Liver (tissue), 9 donors: ENCODE measurements around the gene USP5. TPM values are rescaled to one million over a fixed set of nuclear protein-coding genes. Genes with fewer than 3 reads are reported as not detected.

Experiments
- DNase-seq: peaks from one replicate; pipeline ENCODE4 v3.0.0-alpha.2; 2017; ENCODE audit warnings: low spot score
- H3K27ac ChIP-seq, 2 donors: one replicate each; pipeline ENCODE4 v1.7.0; 2013; ENCODE audit warnings: inconsistent platforms in 2 of 2, low read length in 2 of 2, control low read depth in 1 of 2, low read depth in 1 of 2, mild to moderate bottlenecking in 1 of 2
- H3K27me3 ChIP-seq, 4 donors: one replicate each; pipeline versions ENCODE4 v1.6.1 to v1.7.0; 2013; ENCODE audit warnings: low read length in 3 of 4, inconsistent platforms in 1 of 4, mild to moderate bottlenecking in 1 of 4, moderate library complexity in 1 of 4; ENCODE audit not compliant: control insufficient read depth in 4 of 4, insufficient read depth in 4 of 4
- H3K36me3 ChIP-seq, 4 donors: one replicate each; pipeline versions ENCODE4 v1.6.1 to v1.7.0; 2013; ENCODE audit warnings: low read length in 3 of 4, mild to moderate bottlenecking in 3 of 4, low read depth in 1 of 4, moderate library complexity in 1 of 4; ENCODE audit not compliant: control insufficient read depth in 4 of 4, insufficient read depth in 3 of 4
- H3K4me1 ChIP-seq, 4 donors: one replicate each; pipeline versions ENCODE4 v1.6.1 to v1.7.0; 2013; ENCODE audit warnings: low read length in 3 of 4, mild to moderate bottlenecking in 3 of 4, moderate library complexity in 1 of 4; ENCODE audit not compliant: control insufficient read depth in 4 of 4, insufficient read depth in 4 of 4
- H3K4me3 ChIP-seq, 3 donors: one replicate each; pipeline versions ENCODE4 v1.6.1 to v1.7.0; 2013; ENCODE audit warnings: low read length in 3 of 3, control low read depth in 1 of 3, low read depth in 1 of 3, mild to moderate bottlenecking in 1 of 3
- H3K9ac ChIP-seq, 2 donors: one replicate each; pipeline ENCODE4 v1.7.0; 2013; ENCODE audit warnings: low read length in 2 of 2, mild to moderate bottlenecking in 2 of 2, moderate library complexity in 2 of 2, control low read depth in 1 of 2, low read depth in 1 of 2
- H3K9me3 ChIP-seq, 4 donors: one replicate each; pipeline versions ENCODE4 v1.6.1 to v1.7.0; 2013; ENCODE audit warnings: low read length in 3 of 4; ENCODE audit not compliant: control insufficient read depth in 4 of 4
- EGR1 ChIP-seq, 2 donors: IDR thresholded peaks; 2 replicates each; pipeline ENCODE4 v1.6.1; 2016 to 2018; ENCODE audit warnings: antibody characterized with exemption in 2 of 2, low read depth in 2 of 2
- FOXA1 ChIP-seq: IDR thresholded peaks from 2 replicates; pipeline ENCODE4 v1.6.1; 2016; ENCODE audit warnings: antibody characterized with exemption
- FOXA2 ChIP-seq: IDR thresholded peaks from 2 replicates; pipeline ENCODE4 v1.6.1; 2016; ENCODE audit warnings: antibody characterized with exemption
- GABPA ChIP-seq, 2 donors: IDR thresholded peaks in 1 of 2; conservative IDR thresholded peaks in 1 of 2; 2 replicates each; pipeline ENCODE4 v1.6.1; 2016; ENCODE audit warnings: antibody characterized with exemption in 2 of 2, mild to moderate bottlenecking in 1 of 2, moderate library complexity in 1 of 2
- HNF4A ChIP-seq, 2 donors: conservative IDR thresholded peaks; 2 replicates each; pipeline ENCODE4 v1.6.1; 2016; ENCODE audit warnings: antibody characterized with exemption in 2 of 2, mild to moderate bottlenecking in 2 of 2
- HNF4G ChIP-seq: IDR thresholded peaks from 2 replicates; pipeline ENCODE4 v1.6.1; 2016; ENCODE audit warnings: antibody characterized with exemption
- JUND ChIP-seq, 2 donors: IDR thresholded peaks; 2 replicates each; pipeline ENCODE4 v1.6.1; 2016; ENCODE audit warnings: antibody characterized with exemption in 2 of 2
- NR2F2 ChIP-seq: IDR thresholded peaks from 2 replicates; pipeline ENCODE4 v1.6.1; 2016; ENCODE audit warnings: antibody characterized with exemption
- RAD21 ChIP-seq, 2 donors: IDR thresholded peaks; 2 replicates each; pipeline ENCODE4 v1.6.1; 2016; ENCODE audit warnings: antibody characterized with exemption in 2 of 2, mild to moderate bottlenecking in 2 of 2
- RXRA ChIP-seq, 2 donors: IDR thresholded peaks; 2 replicates each; pipeline ENCODE4 v1.6.1; 2017 to 2018; ENCODE audit warnings: antibody characterized with exemption in 2 of 2, mild to moderate bottlenecking in 1 of 2
- SP1 ChIP-seq: IDR thresholded peaks from 2 replicates; pipeline ENCODE4 v1.6.1; 2018; ENCODE audit warnings: antibody characterized with exemption, mild to moderate bottlenecking
- TAF1 ChIP-seq: conservative IDR thresholded peaks from 2 replicates; pipeline ENCODE4 v1.6.1; 2016; ENCODE audit warnings: antibody characterized with exemption, mild to moderate bottlenecking
- YY1 ChIP-seq: IDR thresholded peaks from 2 replicates; pipeline ENCODE4 v1.6.1; 2016; ENCODE audit warnings: antibody characterized with exemption, mild to moderate bottlenecking
- WGBS: extraction: QIAGEN DNeasy Blood & Tissue Kit; methylation state at CpG from one replicate; pipeline ENCODE4 v1.1.7; 2013; 5-methylcytosine and 5-hydroxymethylcytosine counted together
- polyA plus RNA-seq, 2 donors: library from polyadenylated mRNA; stranded (reverse) in 1 of 2; unstranded in 1 of 2; fragments of 200-250 nt in 1 of 2; fragments of >200 nt in 1 of 2; fragmentation: Nextera tagmentation in 1 of 2; extraction: Ambion mirVana in 1 of 2; gene quantifications; one replicate each; pipeline versions ENCODE4 v1.2.1 to v1.2.3, GENCODE V29; 2013 to 2015
- total RNA-seq, 2 donors: library from RNA; depleted of rRNA; stranded (reverse); fragments of >200 nt; gene quantifications; one replicate each; pipeline ENCODE4 v1.2.3, GENCODE V29; 2014
- TF ChIP-seq, protein P1 (sequence below): IDR thresholded peaks from 2 replicates; pipeline ENCODE4 v1.6.1; 2016; ENCODE audit warnings: antibody characterized with exemption
- TF ChIP-seq, protein P2 (sequence below): IDR thresholded peaks from 2 replicates; pipeline ENCODE4 v1.6.1; 2016; ENCODE audit warnings: antibody characterized with exemption
- TF ChIP-seq, protein P3 (sequence below): IDR thresholded peaks from 2 replicates; pipeline ENCODE4 v1.6.1; 2016; ENCODE audit warnings: antibody characterized with exemption, mild to moderate bottlenecking
- TF ChIP-seq, protein P4 (sequence below): IDR thresholded peaks from 2 replicates; pipeline ENCODE4 v1.6.1; 2016; ENCODE audit warnings: antibody characterized with exemption
- TF ChIP-seq, protein P5 (sequence below): fragments of 150-350 bp; IDR thresholded peaks from 2 replicates; pipeline ENCODE4 v1.5.1; 2017; ENCODE audit warnings: improper control_type of control experiment, low read depth, low read length; ENCODE audit not compliant: missing input control
- donor health status: healthy.
- donor health status: healthy.
- donor health status: healthy.
- donor health status: healthy.
- donor health status: healthy.

Gene USP5
- total and polyA plus RNA-seq, 4 donors = 15.2 to 41.0 (median 35.7) TPM

DNA sequence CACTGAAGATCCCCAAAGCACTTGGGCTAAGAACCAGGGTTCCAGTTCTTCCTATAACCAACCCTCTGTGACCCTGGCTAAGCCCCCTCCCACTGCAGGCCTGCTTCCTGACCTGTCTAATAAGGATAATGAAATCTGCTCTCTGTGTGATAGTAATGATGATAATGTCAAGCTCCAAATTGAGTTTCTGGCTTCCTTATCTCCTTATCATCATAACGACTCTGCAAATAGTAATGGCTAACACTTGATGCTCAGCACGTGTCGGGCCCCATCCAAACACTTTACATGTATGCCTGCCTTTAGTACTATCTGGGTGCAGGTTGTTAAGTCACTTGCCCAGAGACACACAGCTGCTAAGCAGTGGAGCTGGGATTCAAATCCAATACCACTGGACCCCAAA lies 35.4 kb upstream of the USP5 start (continued):
- TF ChIP-seq, protein P1, sequence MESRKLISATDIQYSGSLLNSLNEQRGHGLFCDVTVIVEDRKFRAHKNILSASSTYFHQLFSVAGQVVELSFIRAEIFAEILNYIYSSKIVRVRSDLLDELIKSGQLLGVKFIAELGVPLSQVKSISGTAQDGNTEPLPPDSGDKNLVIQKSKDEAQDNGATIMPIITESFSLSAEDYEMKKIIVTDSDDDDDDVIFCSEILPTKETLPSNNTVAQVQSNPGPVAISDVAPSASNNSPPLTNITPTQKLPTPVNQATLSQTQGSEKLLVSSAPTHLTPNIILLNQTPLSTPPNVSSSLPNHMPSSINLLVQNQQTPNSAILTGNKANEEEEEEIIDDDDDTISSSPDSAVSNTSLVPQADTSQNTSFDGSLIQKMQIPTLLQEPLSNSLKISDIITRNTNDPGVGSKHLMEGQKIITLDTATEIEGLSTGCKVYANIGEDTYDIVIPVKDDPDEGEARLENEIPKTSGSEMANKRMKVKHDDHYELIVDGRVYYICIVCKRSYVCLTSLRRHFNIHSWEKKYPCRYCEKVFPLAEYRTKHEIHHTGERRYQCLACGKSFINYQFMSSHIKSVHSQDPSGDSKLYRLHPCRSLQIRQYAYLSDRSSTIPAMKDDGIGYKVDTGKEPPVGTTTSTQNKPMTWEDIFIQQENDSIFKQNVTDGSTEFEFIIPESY = no peak
- TF ChIP-seq JUND (IDR thresholded peaks at IDR 0.05) = no peak

DNA sequence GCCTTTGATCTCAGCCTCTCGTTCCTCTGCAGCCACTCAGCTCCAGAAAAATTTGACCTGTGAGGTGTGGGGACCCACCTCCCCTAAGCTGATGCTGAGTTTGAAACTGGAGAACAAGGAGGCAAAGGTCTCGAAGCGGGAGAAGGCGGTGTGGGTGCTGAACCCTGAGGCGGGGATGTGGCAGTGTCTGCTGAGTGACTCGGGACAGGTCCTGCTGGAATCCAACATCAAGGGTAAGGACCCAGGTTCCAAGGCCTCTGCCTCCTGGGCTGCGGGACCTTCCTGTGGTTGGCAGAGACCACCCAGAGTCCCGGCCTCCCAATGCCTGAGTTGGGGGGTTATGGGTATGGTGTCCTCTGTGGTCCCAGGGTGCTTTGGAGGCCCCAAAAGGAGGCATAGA lies 34.9 kb upstream of the USP5 start:
- 93% methylated on average over 8 of the region's 8 CpGs for WGBS
- Histone ChIP-seq H3K27ac (no peak overlapping the region), H3K4me3 (no peak overlapping the region), H3K9ac (no peak overlapping the region), H3K9me3 (no peaks in the 10 kb centered on the region), H3K4me1 (peaks cover 0 to 38% (median 27%) of the 10 kb centered on the region in 4 donors), H3K36me3 (no peaks in the 10 kb centered on the region), H3K27me3 (no peaks in the 10 kb centered on the region)
- no peak for DNase-seq
- TF ChIP-seq EGR1 (IDR thresholded peaks at IDR 0.05; ENCODE audit: low read depth in 2 of 2) (no peak), NR2F2 (no peak)

DNA sequence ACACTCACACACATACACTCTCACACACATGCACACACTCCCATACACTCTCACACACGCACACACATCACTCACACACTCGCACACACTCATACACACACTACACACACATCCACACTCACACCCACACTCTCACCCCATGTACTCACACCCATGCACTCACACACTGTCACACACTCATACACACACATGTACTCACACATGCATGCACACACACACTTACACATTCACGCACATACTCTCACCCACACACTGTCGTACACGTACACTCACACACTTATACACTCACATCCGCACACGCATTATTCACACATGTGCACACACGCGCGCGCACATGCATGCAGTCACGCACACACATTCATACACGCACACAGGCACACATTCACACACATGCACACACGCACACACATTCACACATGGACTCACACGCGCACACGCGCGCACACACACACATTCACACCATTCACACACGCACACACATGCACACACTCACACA lies 34.2 kb upstream of the USP5 start:
- H3K27ac ChIP-seq = peak overlapping the region in 1 of 2 donors; percentile 72
- TF ChIP-seq JUND (IDR thresholded peaks at IDR 0.05) = no peak
- TF ChIP-seq, protein P1 = no peak
- no peak for TF ChIP-seq HNF4A (conservative IDR thresholded peaks at IDR 0.05)
- TF ChIP-seq, protein P2, sequence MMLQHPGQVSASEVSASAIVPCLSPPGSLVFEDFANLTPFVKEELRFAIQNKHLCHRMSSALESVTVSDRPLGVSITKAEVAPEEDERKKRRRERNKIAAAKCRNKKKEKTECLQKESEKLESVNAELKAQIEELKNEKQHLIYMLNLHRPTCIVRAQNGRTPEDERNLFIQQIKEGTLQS = no peak
- TF ChIP-seq, protein P3, sequence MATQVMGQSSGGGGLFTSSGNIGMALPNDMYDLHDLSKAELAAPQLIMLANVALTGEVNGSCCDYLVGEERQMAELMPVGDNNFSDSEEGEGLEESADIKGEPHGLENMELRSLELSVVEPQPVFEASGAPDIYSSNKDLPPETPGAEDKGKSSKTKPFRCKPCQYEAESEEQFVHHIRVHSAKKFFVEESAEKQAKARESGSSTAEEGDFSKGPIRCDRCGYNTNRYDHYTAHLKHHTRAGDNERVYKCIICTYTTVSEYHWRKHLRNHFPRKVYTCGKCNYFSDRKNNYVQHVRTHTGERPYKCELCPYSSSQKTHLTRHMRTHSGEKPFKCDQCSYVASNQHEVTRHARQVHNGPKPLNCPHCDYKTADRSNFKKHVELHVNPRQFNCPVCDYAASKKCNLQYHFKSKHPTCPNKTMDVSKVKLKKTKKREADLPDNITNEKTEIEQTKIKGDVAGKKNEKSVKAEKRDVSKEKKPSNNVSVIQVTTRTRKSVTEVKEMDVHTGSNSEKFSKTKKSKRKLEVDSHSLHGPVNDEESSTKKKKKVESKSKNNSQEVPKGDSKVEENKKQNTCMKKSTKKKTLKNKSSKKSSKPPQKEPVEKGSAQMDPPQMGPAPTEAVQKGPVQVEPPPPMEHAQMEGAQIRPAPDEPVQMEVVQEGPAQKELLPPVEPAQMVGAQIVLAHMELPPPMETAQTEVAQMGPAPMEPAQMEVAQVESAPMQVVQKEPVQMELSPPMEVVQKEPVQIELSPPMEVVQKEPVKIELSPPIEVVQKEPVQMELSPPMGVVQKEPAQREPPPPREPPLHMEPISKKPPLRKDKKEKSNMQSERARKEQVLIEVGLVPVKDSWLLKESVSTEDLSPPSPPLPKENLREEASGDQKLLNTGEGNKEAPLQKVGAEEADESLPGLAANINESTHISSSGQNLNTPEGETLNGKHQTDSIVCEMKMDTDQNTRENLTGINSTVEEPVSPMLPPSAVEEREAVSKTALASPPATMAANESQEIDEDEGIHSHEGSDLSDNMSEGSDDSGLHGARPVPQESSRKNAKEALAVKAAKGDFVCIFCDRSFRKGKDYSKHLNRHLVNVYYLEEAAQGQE = no peak
- TF ChIP-seq FOXA2 = no peak
- TF ChIP-seq, protein P4, sequence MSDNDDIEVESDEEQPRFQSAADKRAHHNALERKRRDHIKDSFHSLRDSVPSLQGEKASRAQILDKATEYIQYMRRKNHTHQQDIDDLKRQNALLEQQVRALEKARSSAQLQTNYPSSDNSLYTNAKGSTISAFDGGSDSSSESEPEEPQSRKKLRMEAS = no peak
- TF ChIP-seq, protein P5, sequence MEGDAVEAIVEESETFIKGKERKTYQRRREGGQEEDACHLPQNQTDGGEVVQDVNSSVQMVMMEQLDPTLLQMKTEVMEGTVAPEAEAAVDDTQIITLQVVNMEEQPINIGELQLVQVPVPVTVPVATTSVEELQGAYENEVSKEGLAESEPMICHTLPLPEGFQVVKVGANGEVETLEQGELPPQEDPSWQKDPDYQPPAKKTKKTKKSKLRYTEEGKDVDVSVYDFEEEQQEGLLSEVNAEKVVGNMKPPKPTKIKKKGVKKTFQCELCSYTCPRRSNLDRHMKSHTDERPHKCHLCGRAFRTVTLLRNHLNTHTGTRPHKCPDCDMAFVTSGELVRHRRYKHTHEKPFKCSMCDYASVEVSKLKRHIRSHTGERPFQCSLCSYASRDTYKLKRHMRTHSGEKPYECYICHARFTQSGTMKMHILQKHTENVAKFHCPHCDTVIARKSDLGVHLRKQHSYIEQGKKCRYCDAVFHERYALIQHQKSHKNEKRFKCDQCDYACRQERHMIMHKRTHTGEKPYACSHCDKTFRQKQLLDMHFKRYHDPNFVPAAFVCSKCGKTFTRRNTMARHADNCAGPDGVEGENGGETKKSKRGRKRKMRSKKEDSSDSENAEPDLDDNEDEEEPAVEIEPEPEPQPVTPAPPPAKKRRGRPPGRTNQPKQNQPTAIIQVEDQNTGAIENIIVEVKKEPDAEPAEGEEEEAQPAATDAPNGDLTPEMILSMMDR = no peak
- no peak for TF ChIP-seq EGR1 (IDR thresholded peaks at IDR 0.05; ENCODE audit: low read depth in 2 of 2)
- no peak for TF ChIP-seq GABPA (IDR thresholded peaks at IDR 0.05 in 1 of 2, conservative IDR thresholded peaks at IDR 0.05 in 1 of 2)
- TF ChIP-seq HNF4G = no peak
- no peak for TF ChIP-seq TAF1
- TF ChIP-seq SP1 = no peak
- no peak for TF ChIP-seq RAD21 (IDR thresholded peaks at IDR 0.05)
- TF ChIP-seq FOXA1 = no peak
- TF ChIP-seq NR2F2 = no peak
- TF ChIP-seq RXRA (IDR thresholded peaks at IDR 0.05) = no peak
- TF ChIP-seq YY1 = no peak
- H3K9ac ChIP-seq = no peak overlapping the region
- no peak for DNase-seq
- peaks cover 0 to 38% (median 28%) of the 10 kb centered on the region in 4 donors for H3K4me1 ChIP-seq
- no peaks in the 10 kb centered on the region for H3K9me3 ChIP-seq
- WGBS = 85% methylated on average over 20 of the region's 20 CpGs
- H3K4me3 ChIP-seq = peak overlapping the region in 1 of 3 donors; percentile 4
- H3K27me3 ChIP-seq = no peaks in the 10 kb centered on the region
- no peaks in the 10 kb centered on the region for H3K36me3 ChIP-seq
